Measurements from ENCODE around the gene GRIN1. TPM values are rescaled to one million over a fixed set of nuclear protein-coding genes. Genes with fewer than 3 reads are reported as not detected.

GRIN1 gene
- polyA plus RNA-seq, 1 donor: not detected

DNA sequence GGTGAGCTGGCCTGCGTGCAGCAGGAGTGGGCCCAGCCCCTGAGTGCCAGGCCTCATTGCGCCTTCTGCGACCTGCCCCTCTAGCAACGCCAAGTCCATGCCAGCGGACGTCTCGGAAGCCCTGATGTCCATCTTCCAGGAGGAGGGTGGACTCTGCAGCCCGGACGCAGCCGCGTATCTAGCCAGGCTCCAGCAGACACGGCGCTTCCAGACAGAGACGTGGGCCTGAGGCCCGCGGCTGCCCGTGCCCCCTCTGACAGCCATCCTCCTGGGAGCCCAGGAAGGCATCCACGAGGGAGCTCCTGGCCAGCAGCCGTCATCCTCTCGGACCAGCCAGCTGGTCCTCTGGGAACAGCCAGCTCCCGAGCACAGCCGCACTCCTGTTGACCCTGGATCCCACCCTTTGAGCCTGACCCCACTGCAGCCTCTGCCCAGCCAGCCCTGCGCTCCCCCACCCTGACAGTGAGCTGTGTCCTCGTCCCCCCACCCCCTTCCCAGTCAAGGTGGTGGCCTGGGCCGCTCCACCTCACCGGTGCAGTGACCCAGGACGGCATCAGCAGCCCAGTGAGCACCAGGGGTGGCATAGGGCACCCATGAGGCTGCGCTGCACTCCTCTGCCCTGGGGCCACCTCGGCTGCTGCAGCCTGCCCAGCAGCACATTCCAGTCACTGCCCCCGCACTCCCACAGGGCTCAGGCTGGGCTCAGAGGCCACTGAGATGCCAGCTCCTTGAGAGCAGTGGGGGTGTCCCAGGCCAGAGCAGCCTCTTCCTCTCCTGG, 77.4 kb downstream of the GRIN1 start:
- no peak for DNase-seq (ENCODE audit: low read depth)

DNA sequence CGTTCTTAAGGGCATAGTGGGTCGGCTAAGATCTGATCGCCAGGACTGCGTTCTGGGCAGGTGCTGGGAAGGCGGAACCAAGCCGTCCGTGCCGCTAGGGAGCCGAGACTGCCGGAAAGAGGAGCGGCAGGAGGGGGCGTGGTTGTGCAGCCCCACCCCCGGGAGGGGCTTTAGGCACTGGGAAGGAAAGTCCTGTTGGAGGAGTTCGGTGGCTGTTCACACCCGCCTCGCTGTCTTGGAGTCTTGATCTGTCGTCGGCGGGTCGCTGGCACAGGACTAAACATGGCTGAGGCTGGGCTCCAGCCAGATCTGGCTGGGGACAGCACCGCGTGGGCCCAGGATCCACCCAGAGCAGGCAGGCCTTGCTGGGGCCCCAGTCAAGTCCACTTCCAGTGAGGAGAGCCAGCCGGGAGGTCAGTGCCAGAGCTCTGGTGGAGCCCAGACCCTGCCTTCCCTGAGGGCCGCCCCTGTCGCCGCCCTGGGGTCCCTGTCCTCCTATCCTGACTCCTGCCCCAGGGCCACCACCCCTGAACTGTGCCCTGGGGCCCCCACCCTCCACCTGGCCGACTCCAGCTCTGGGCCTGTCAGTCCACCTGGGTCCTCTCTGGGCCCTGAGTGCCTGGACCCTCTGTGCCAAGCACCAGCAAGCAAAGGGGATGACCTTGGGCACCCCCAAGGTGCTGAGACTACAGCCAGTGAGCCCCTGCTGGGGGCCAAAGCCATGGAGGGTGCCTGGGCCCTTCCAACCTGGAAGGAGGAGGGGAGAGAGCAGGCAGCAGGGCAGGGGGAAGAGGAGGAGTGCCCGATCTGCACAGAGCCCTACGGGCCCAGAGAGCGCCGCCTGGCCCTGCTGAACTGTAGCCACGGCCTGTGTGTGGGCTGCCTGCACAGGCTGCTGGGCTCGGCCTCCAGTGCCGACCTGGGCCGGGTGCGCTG, 78.6 kb downstream of the GRIN1 start:
- DNase-seq (ENCODE audit: low read depth): no peak

DNA sequence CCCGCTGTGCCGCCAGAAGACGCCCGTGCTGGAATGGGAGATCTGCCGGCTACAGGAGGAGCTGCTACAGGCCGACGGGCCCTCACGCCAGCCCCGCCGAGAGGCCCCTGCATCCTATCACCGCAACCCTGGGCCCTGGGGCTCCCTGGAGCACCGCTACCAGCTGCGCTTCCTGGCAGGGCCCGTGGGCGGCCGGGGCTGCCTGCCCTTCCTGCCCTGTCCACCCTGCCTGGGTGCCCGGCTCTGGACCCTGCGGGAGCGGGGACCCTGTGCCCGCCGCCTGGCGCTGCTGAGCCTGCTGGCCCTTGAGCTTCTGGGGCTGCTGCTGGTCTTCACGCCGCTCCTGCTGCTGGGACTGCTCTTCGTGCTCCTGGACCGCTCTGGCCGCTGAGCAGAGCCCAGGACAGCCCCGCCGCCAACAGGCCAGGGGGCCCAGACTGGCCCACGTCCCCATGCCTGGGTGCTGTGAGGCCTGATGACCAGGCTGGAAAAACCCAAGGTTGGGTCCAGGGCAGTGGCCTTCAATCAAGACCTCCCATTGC, 79.3 kb downstream of the GRIN1 start:
- no peak for DNase-seq (ENCODE audit: low read depth)

Other genes starting within 250 kb of the GRIN1 start
- gene FBXW5, start 194.4 kb upstream of the GRIN1 start, polyA plus RNA-seq (ENCODE audit: insufficient read length): 41.2 TPM
- gene C8G, start 193.9 kb upstream of the GRIN1 start, polyA plus RNA-seq (ENCODE audit: insufficient read length): 0.32 TPM
- 0.71 TPM for gene LCN12, start 186.9 kb upstream of the GRIN1 start, polyA plus RNA-seq (ENCODE audit: insufficient read length)
- gene PTGDS, start 161.7 kb upstream of the GRIN1 start, polyA plus RNA-seq (ENCODE audit: insufficient read length): 21.9 TPM
- gene LCNL1, start 156.2 kb upstream of the GRIN1 start, polyA plus RNA-seq (ENCODE audit: insufficient read length): 0.61 TPM
- 22.8 TPM for gene PAXX, start 146.7 kb upstream of the GRIN1 start, polyA plus RNA-seq (ENCODE audit: insufficient read length)
- gene CLIC3, start 142.6 kb upstream of the GRIN1 start, polyA plus RNA-seq (ENCODE audit: insufficient read length): 0.42 TPM
- gene ABCA2, start 110.9 kb upstream of the GRIN1 start, polyA plus RNA-seq (ENCODE audit: insufficient read length): 16.5 TPM
- gene FUT7, start 107.1 kb upstream of the GRIN1 start, polyA plus RNA-seq (ENCODE audit: insufficient read length): 0.08 TPM
- gene NPDC1, start 93.0 kb upstream of the GRIN1 start, polyA plus RNA-seq (ENCODE audit: insufficient read length): 40.9 TPM
- 16.2 TPM for gene ENTPD2, start 85.1 kb upstream of the GRIN1 start, polyA plus RNA-seq (ENCODE audit: insufficient read length)
- 3.6 TPM for gene SAPCD2, start 68.6 kb upstream of the GRIN1 start, polyA plus RNA-seq (ENCODE audit: insufficient read length)
- 1.9 TPM for gene UAP1L1, start 61.6 kb upstream of the GRIN1 start, polyA plus RNA-seq (ENCODE audit: insufficient read length)
- 38.6 TPM for gene MAN1B1, start 52.2 kb upstream of the GRIN1 start, polyA plus RNA-seq (ENCODE audit: insufficient read length)
- gene DPP7, start 24.4 kb upstream of the GRIN1 start, polyA plus RNA-seq (ENCODE audit: insufficient read length): 21.7 TPM
- gene LRRC26, start 30.9 kb downstream of the GRIN1 start, polyA plus RNA-seq (ENCODE audit: insufficient read length): 0.11 TPM
- not detected for gene TMEM210, start 32.9 kb downstream of the GRIN1 start, polyA plus RNA-seq (ENCODE audit: insufficient read length)
- gene ANAPC2, start 49.4 kb downstream of the GRIN1 start, polyA plus RNA-seq (ENCODE audit: insufficient read length): 30.4 TPM
- 53.7 TPM for gene SSNA1, start 49.5 kb downstream of the GRIN1 start, polyA plus RNA-seq (ENCODE audit: insufficient read length)
- gene TPRN, start 61.6 kb downstream of the GRIN1 start, polyA plus RNA-seq (ENCODE audit: insufficient read length): 10.9 TPM
- gene TMEM203, start 66.5 kb downstream of the GRIN1 start, polyA plus RNA-seq (ENCODE audit: insufficient read length): 33.0 TPM
- gene NDOR1, start 66.5 kb downstream of the GRIN1 start, polyA plus RNA-seq (ENCODE audit: insufficient read length): 7.0 TPM
- 2.5 TPM for gene RNF208, start 83.1 kb downstream of the GRIN1 start, polyA plus RNA-seq (ENCODE audit: insufficient read length)
- 2.4 TPM for gene CYSRT1, start 86.0 kb downstream of the GRIN1 start, polyA plus RNA-seq (ENCODE audit: insufficient read length)
- gene RNF224, start 88.3 kb downstream of the GRIN1 start, polyA plus RNA-seq (ENCODE audit: insufficient read length): 2.4 TPM
- 1.5 TPM for gene SLC34A3, start 91.7 kb downstream of the GRIN1 start, polyA plus RNA-seq (ENCODE audit: insufficient read length)
- 146 TPM for gene TUBB4B, start 102.1 kb downstream of the GRIN1 start, polyA plus RNA-seq (ENCODE audit: insufficient read length)
- gene STPG3, start 112.1 kb downstream of the GRIN1 start, polyA plus RNA-seq (ENCODE audit: insufficient read length): 0.18 TPM
- 45.6 TPM for gene NELFB, start 116.2 kb downstream of the GRIN1 start, polyA plus RNA-seq (ENCODE audit: insufficient read length)
- 7.6 TPM for gene TOR4A, start 138.6 kb downstream of the GRIN1 start, polyA plus RNA-seq (ENCODE audit: insufficient read length)
- 3.8 TPM for gene NRARP, start 163.1 kb downstream of the GRIN1 start, polyA plus RNA-seq (ENCODE audit: insufficient read length)